ENCODE results near the gene GART.

GART gene

GRCh38 chr21:33552999-33553598 lies 11.2 kb upstream of the GART start:
- no peak for DNase-seq (ENCODE audit: low read depth)

GRCh38 chr21:33552093-33552998 lies 10.4 kb upstream of the GART start:
- peak; percentile 16 for DNase-seq (ENCODE audit: low read depth)

DNA sequence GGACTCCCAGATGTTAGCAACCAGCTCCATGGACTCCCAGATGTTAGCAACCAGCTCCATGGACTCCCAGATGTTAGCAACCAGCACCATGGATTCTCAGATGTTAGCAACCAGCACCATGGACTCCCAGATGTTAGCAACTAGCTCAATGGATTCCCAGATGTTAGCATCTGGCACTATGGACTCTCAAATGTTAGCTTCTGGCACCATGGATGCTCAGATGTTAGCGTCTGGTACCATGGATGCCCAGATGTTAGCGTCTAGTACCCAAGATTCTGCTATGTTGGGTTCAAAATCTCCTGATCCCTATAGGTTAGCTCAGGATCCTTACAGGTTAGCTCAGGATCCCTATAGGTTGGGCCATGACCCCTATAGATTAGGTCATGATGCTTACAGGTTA lies 9.7 kb upstream of the GART start:
- no peak for DNase-seq (ENCODE audit: low read depth)

DNA sequence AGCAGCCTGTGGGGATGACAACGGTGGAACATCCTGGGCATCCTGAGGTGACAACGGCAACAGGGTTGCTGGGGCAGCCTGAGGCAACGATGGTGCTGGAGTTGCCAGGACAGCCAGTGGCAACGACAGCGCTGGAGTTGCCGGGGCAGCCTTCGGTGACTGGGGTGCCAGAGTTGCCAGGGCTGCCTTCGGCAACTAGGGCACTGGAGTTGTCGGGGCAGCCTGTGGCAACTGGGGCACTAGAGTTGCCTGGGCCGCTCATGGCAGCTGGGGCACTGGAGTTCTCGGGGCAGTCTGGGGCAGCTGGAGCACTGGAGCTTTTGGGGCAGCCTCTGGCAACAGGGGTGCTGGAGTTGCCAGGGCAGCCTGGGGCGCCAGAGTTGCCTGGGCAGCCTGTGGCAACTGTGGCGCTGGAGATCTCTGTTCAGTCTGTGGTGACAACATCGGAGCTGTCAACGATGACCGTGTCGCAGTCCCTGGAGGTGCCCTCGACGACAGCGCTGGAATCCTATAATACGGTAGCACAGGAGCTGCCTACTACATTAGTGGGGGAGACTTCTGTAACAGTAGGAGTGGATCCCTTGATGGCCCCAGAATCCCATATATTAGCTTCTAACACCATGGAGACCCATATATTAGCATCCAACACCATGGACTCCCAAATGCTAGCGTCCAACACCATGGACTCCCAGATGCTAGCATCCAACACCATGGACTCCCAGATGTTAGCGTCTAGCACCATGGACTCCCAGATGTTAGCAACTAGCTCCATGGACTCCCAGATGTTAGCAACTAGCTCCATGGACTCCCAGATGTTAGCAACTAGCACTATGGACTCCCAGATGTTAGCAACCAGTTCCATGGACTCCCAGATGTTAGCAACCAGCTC lies 9.1 kb upstream of the GART start:
- DNase-seq (ENCODE audit: low read depth), result no peak

- DNase-seq (ENCODE audit: low read depth), result no peak
Measured at GRCh38 chr21:33549848-33550771, 8.2 kb upstream of the GART start.

DNA sequence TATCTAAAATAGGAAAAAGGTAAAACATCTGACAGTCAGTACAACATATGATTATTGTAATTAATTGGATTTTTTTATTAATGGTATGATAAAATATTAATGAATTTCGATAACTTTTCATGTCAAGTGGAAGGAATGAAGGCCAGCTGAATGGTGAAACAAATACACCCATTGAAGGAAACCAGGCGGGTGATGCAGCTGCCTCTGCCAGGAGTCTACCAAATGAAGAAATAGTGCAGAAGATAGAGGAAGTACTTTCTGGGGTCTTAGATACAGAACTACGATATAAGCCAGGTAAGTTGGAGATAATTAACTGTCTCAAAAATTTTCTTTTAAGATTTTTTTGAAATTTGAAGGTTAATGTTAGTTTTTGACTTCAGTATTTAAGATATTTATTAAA lies 4.2 kb upstream of the GART start:
- DNase-seq (ENCODE audit: low read depth), result no peak

- DNase-seq (ENCODE audit: low read depth), result no peak
Measured at GRCh38 chr21:33544451-33545195, 2.7 kb upstream of the GART start.

GRCh38 chr21:33543505-33544129 lies 1.7 kb upstream of the GART start:
- no peak for DNase-seq (ENCODE audit: low read depth)

- peak; percentile 99 for DNase-seq (ENCODE audit: low read depth)
Measured at GRCh38 chr21:33542640-33543504, 955 bp upstream of the GART start, which contains the start of gene SON. TSS of gene SON (plus strand) at chr21:33543038. CDS start at chr21:33543093, 55 bp downstream.

DNA sequence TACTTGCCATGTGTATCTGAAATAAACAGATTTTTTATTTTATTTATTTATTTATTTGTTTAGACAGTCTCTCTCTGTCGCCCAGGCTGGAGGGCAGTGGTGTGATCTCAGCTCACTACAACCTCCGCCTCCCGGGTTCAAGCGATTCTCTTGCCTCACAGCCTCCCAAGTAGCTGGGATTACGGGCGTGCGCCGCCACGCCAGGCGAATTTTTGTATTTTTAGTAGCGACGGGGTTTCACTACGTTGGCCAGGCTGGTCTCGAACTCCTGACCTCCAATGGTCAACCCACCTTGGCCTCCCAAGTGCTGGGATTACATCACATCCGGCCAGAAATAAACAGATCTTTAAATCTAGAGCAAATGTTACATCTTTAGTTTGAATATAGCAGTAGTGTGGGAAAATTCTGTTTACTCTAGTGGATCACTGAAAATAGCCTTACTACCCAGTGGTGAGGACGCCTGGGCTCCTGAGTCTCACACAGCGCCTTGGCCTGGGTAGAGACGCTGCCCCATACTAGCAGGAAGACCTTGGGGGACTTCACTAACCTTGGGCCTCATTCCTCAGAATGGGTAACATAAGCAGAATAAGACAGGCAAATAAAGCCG lies 709 bp downstream of the GART start:
- peak; percentile 45 for DNase-seq (ENCODE audit: low read depth)

- DNase-seq (ENCODE audit: low read depth), result no peak
Measured at GRCh38 chr21:33540711-33541104, 1.2 kb downstream of the GART start.

- peak; percentile 27 for DNase-seq (ENCODE audit: low read depth)
Measured at GRCh38 chr21:33539616-33540015, 2.3 kb downstream of the GART start.

DNA sequence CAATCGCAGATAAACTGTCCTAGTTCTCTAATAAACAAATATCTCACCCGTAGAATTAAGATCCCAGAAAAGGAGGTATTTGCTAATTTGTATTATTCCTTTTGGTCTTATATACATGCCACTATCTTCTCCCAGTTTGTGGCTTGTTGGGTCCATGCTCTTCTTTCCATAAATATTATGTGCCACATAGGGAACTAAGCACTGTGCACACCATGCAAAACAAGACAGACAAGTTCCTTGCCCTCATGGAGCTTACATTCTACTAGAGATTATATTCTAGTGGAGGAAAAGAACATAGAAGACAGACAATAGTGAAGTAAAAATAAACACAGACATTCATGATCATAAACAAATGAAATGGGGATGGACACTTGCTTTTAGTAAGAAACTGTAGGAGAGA lies 4.7 kb downstream of the GART start:
- DNase-seq (ENCODE audit: low read depth), result no peak

- no peak for DNase-seq (ENCODE audit: low read depth)
Measured at GRCh38 chr21:33531007-33531406, 10.9 kb downstream of the GART start.

DNA sequence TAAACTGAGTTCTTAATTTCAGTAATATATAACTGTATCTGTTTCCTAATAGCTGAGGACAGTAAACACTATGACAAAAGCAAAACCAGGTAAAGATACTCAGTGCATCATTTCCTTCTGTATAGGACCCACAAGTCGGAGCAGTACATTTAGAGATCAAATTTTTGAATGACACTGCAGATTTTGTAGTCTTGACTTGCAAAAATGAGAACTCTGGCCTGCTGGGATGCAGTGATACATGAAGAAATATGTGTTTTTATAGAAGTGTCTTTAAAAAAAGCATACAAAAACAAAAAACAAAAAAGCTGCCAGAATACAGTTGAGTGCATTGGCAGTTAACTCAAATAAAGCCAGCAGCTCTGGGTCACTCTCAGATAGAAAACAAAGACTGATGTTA lies 19.0 kb downstream of the GART start:
- no peak for DNase-seq (ENCODE audit: low read depth)

- no peak for DNase-seq (ENCODE audit: low read depth)
Measured at GRCh38 chr21:33522297-33522952, 19.5 kb downstream of the GART start.

DNA sequence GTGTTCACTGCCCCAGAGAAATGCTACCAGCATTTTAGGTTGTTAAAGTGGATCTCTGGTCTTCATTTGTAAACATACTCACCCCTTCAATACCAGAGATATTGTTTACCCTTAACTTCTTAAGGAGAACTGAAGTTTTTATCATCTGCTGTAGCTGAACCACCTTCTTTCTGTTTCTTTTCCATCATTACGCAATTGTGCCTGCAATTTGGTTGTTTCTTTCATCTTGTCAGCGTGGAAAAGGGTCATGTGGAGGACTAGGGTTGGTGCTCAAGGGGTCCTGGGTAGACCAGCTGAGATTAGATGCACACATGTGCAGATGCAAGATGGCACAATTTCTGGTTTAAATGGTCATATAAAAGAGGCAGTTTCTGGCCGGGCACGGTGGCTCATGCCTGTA lies 23.0 kb downstream of the GART start:
- no peak for DNase-seq (ENCODE audit: low read depth)

DNA sequence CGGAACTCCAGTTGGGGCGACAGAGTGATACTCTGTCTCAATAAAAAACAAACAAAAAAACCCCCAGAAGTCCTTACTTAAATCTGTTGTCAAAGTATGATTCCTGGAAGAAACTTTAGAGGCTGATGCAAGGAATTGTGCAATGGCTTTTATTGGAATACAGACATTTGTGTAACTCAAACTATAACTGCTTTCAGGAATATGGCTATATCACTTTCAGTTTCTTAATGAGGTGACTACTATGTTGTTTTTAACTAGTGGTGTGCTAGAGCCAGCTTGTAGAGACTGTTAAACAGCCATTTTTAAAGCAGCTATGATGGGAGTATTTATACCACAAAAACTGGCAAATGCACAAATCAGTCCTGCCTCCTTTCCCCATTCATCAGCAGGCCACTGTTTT lies 27.7 kb downstream of the GART start:
- DNase-seq (ENCODE audit: low read depth), result no peak

Measured in ELR (cell line).